DMS 273 (cell line): Measurements from ENCODE around the gene RCC1.
"Not testable (repeated sequence)": the region's sequence is repeated elsewhere in the genome, so short reads cannot be mapped to it uniquely, and the experiment has no call there.

Experiments
- DNase-seq: peaks from one replicate; lab custom pipeline; 2025; ENCODE audit not compliant: unreplicated experiment; lab: John Stamatoyannopoulos, UW

The RCC1 gene

GRCh38 chr1:28510273-28510969 lies 4.6 kb downstream of the RCC1 start:
- DNase-seq: peak; percentile 93

GRCh38 chr1:28510970-28511440 lies 5.2 kb downstream of the RCC1 start:
- DNase-seq: peak; percentile 93

- peak; percentile 74 for DNase-seq
Measured at GRCh38 chr1:28512058-28512611, 6.3 kb downstream of the RCC1 start.

GRCh38 chr1:28514445-28514933 lies 8.6 kb downstream of the RCC1 start:
- DNase-seq: peak; percentile 84

- peak; percentile 61 for DNase-seq
Measured at GRCh38 chr1:28516518-28516956, 10.7 kb downstream of the RCC1 start.

- no peak for DNase-seq
Measured at GRCh38 chr1:28517649-28517999, 11.8 kb downstream of the RCC1 start.

DNA sequence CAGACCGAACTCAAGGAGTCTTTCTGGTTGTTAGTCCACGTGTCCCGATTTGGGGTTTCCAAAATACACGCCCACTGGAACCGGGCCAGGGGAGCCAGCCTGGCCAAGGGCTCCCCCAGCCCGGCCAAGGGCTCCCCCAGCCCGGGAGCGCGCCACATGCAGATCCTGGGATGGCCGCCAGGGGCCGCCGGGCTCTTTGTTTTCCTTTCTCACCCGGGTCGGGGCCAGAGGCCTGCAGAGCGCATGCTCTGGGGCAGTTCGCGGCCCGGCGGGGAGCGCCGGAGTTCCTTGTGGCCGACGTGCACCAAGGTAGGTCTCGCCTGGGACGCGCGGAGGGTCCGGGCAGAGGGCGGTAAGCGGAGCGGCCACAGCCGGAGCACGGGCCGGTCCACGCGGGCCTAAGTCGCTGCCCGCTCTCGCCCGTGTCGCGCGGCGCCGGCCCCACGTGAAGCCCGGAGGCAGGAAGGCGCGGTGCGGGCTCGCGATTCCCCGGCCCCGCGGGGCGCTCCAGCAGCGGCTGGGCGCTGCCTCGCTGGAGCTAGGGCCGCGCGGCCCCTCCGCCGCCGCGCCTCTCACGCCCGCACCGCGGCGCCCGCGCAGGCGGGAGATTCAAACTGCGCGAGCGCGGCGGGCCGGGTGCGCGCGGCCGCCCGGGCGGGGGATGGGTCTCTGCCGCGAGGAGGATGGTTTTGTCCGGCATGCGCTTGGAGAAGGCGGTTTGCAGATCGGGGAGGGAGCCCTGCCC lies 12.3 kb downstream of the RCC1 start:
- peak; percentile 97 for DNase-seq

DNA sequence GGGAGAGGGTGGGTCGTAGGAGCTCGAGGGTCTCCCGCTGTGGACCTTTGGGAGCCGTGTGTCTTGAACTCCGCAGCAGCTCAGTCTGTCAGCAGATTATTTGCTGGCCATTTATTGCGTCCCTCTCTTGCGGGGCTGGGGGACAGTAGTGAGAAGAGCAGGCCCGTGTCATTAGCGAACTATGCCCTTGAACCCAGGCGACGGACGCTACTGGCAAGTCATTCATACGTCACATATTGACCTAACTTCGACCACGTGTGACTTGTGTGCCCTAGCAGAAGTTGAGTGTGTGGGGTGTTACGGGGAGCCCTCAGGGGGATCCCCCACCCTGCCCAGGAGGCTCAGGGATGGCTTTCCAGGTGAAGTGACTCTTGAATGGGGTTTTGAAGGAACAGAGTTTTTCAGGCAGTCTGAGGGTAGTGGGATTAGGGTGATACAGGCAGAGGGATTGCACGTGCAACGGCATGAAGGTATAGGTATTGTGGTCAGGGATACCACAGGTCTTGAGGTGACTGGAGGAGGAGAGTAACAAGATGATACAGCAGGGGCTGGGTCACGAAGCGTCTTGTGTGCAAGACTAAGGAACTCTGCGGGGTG lies 13.0 kb downstream of the RCC1 start:
- peak; percentile 74 for DNase-seq

DNA sequence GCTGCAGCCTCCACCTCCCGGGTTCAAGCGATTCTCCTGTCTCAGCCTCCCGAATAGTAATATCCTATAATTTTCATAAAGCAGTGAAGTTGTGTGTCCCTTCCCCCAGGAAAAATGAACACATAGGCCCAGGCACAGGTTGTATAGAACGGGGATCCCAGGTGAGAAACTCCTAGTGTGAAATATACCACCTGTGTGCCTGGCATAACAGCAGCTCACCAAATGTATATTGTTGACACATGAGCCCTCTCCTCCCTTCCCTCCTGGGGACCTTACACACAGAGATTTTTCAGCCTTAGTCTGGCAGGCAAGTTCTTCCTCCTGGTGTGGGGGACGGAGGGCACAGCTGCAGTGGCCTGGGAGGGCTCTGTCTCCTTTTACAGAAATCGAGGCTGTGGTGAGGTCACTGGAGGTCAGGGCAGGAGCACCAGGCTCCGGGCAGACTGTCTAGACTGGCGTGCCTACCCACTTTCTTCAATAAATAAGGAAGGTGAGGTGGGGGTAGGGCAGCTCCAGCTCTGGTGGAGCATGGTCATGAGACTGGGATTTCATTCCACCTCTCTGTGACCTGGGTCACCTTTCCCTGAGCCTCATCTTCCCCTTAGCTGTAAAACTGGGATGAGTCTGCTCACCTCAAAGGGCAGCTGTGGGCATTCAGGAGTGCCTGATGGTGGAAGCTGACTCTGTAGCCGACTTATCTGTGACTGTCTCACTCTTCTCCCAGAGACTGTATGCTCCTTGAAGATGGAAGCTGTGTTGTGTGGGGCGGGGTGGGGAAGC lies 14.3 kb downstream of the RCC1 start:
- no peak for DNase-seq

DNA sequence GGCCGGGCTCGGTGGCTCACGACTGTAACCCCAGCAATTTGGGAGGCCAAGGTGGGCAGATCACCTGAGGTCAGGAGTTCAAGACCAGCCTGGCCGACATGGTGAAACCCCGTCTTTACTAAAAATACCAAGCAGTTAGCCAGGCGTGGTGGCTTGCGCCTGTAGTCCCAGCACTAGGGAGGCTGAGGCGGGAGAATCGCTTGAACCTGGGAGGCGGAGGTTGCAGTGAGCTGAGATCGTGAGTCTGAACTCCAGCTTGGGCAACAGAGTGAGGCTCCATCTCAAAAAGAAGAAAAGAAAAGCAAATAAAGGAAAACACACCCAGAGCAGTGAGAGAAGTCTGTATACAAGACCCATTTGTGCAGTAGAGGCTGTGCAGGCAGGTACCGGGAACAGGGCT lies 15.0 kb downstream of the RCC1 start:
- DNase-seq: not testable (repeated sequence)

GRCh38 chr1:28521502-28522164 lies 15.8 kb downstream of the RCC1 start:
- no peak for DNase-seq

DNA sequence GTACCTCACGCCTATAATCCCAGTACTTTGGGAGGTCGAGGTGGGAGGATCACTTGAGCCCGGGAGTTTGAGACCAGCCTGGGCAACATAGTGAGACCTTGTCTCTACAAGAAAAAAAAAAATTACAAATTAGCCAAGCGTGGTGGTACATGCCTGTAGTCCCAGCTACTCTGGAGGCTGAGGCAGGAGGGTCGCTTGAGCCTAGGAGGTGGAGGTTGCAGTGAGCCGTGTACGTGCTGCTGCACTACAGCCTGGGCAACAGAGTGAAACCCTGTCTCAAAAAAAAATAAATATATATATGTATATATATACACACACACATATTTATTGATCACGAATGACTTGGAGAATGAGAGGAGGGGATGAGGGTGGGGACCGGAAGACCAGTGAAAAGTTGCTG lies 16.7 kb downstream of the RCC1 start:
- not testable (repeated sequence) for DNase-seq

- not testable (repeated sequence) for DNase-seq
Measured at GRCh38 chr1:28525002-28525642, 19.3 kb downstream of the RCC1 start.

GRCh38 chr1:28526886-28527285 lies 21.0 kb downstream of the RCC1 start:
- no peak for DNase-seq

DNA sequence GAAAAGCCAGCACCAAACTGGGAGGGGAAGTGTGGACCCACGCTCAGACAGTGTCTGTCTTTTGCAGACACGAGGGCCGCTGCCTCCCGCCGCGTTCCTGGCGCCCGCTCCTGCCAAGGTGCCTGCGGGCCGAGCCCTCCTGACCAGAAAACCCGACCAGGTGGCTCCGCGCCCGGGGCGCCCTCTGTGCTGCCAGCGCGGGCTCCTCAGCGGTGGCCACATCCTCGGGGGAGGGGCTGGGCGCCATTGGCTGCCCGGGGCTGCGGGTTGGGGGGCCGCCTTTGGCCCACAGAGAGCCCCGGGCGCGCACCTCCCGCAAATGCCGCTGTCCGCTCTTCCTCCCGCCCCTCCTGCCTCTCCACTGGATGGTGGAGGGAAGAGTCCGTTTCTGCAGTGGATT lies 24.6 kb downstream of the RCC1 start:
- no peak for DNase-seq

- no peak for DNase-seq
Measured at GRCh38 chr1:28534671-28535070, 28.8 kb downstream of the RCC1 start.

- DNase-seq: no peak
Measured at GRCh38 chr1:28535180-28535579, 29.3 kb downstream of the RCC1 start.

DNA sequence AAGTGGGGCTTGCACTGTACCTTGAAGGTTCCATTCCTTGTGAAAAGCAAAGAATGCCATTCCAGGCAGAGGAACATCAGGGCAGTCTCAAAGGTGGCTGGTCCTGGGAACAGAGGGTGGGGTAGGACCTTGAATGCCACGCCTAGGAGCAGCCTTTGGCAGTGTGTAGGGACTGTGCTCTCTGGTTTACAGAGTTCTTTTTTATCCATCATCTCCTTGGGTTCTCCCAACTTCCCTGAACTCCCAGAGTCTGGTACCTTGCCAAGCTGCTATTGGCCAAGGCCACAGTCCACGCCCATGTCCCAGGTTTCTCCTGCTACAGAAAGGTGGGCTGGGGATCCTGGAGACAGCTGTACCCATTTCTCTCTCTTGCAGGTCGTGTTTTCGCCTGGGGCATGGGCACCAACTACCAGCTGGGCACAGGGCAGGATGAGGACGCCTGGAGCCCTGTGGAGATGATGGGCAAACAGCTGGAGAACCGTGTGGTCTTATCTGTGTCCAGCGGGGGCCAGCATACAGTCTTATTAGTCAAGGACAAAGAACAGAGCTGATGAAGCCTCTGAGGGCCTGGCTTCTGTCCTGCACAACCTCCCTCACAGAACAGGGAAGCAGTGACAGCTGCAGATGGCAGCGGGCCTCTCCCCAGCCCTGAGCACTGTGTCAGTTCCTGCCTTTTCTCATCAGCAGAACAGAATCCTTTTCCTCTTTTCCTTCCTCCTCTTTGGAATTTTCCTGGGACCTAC lies 31.8 kb downstream of the RCC1 start:
- DNase-seq: peak; percentile 55

- DNase-seq: peak; percentile 43
Measured at GRCh38 chr1:28538286-28538685, 32.4 kb downstream of the RCC1 start.
